H1 (cell line): ENCODE results near the gene ALLC. TPM values are rescaled to one million over a fixed set of nuclear protein-coding genes. Genes with fewer than 3 reads are reported as not detected.

Source experiments
- CTCF ChIA-PET: fragments of 300-600 bp; sonication (Branson Sonifier 250); formaldehyde crosslinking; loops from one replicate; lab custom pipeline; 2021; ENCODE audit not compliant: partially characterized antibody; lab: Charles Lee
- POLR2A ChIA-PET: fragments of 300-600 bp; sonication (Branson Sonifier 250); formaldehyde crosslinking; loops from one replicate; lab custom pipeline; 2021; ENCODE audit warnings: inconsistent platforms; ENCODE audit not compliant: partially characterized antibody; lab: Charles Lee
- DNase-seq, 2 experiments: peaks; one replicate each; pipeline versions ENCODE4 v3.0.0 to v3.0.0-alpha.2; 2010 to 2022; ENCODE audit warnings: low spot score in 2 of 2, low read depth in 1 of 2, mixed read lengths in 1 of 2
- FAIRE-seq: peaks from 2 replicates; lab custom pipeline; 2011; peaks lifted over from hg19 to GRCh38; lab: Jason Lieb, UNC
- H2AFZ ChIP-seq: 2 replicates; pipeline ENCODE4 v1.8.1; 2012; ENCODE audit warnings: low read length, inconsistent platforms
- H2AK5ac ChIP-seq: 2 replicates; pipeline ENCODE4 v1.6.1; 2013; ENCODE audit warnings: low read depth, low read length
- H2BK120ac ChIP-seq: replicated peaks from 2 replicates; pipeline ENCODE3; 2013; ENCODE audit warnings: low read depth, low read length, inconsistent platforms
- H2BK12ac ChIP-seq: 2 replicates; pipeline ENCODE4 v1.6.1; 2013; ENCODE audit warnings: low read depth, low read length
- H2BK15ac ChIP-seq: 2 replicates; pipeline ENCODE4 v1.6.1; 2013; ENCODE audit warnings: low read length
- H2BK20ac ChIP-seq: 2 replicates; pipeline ENCODE4 v1.6.1; 2013; ENCODE audit warnings: low read length
- H2BK5ac ChIP-seq: 2 replicates; pipeline ENCODE4 v1.6.1; 2013; ENCODE audit warnings: low read depth, low read length
- H3K14ac ChIP-seq: 2 replicates; pipeline ENCODE4 v1.6.1; 2013; ENCODE audit warnings: inconsistent platforms; ENCODE audit not compliant: insufficient read length
- H3K18ac ChIP-seq: 2 replicates; pipeline ENCODE4 v1.6.1; 2013; ENCODE audit warnings: low read length; ENCODE audit errors: extremely low read depth
- H3K23ac ChIP-seq: 2 replicates; pipeline ENCODE4 v1.6.1; 2013; ENCODE audit warnings: inconsistent platforms; ENCODE audit not compliant: insufficient read length
- H3K23me2 ChIP-seq: 2 replicates; pipeline ENCODE4 v1.6.1; 2013; ENCODE audit warnings: low read depth, low read length
- H3K27ac ChIP-seq: 2 replicates; pipeline ENCODE4 v1.6.1; 2011; ENCODE audit warnings: low read depth, low read length, inconsistent platforms
- H3K27me3 ChIP-seq, 4 experiments: replicated peaks in 1 of 4; 1 replicate in 1 of 4; 2 replicates in 3 of 4; pipeline versions ENCODE4 v1.6.1 to v1.8.1; 2011 to 2013; ENCODE audit warnings: low read length in 3 of 4, mild to moderate bottlenecking in 3 of 4, inconsistent platforms in 2 of 4, mixed read lengths in 2 of 4, moderate library complexity in 1 of 4; ENCODE audit not compliant: control insufficient read depth in 3 of 4, insufficient read depth in 3 of 4; ENCODE audit errors: extremely low read depth in 1 of 4
- H3K36me3 ChIP-seq, 4 experiments: 2 replicates each; pipeline versions ENCODE4 v1.6.1 to v1.8.1; 2011 to 2013; ENCODE audit warnings: mild to moderate bottlenecking in 4 of 4, low read length in 3 of 4, moderate library complexity in 2 of 4, control low read depth in 1 of 4, inconsistent platforms in 1 of 4; ENCODE audit not compliant: insufficient read depth in 4 of 4, control insufficient read depth in 2 of 4
- H3K4ac ChIP-seq: replicated peaks from 2 replicates; pipeline ENCODE3; 2013; ENCODE audit warnings: low read length, low read depth, mixed read lengths, inconsistent platforms; ENCODE audit not compliant: insufficient read length
- H3K4me1 ChIP-seq, 4 experiments: replicated peaks in 1 of 4; 1 replicate in 1 of 4; 2 replicates in 3 of 4; pipeline versions ENCODE4 v1.6.1 to v1.8.1; 2011 to 2013; ENCODE audit warnings: low read length in 3 of 4, inconsistent platforms in 2 of 4, mixed read lengths in 1 of 4; ENCODE audit not compliant: insufficient read depth in 4 of 4, control insufficient read depth in 3 of 4
- H3K4me2 ChIP-seq, 2 experiments: 2 replicates each; pipeline versions ENCODE4 v1.6.1 to v1.8.1; 2011 to 2013; ENCODE audit warnings: low read depth in 2 of 2, low read length in 2 of 2, control low read depth in 1 of 2, inconsistent platforms in 1 of 2, mild to moderate bottlenecking in 1 of 2; ENCODE audit not compliant: insufficient read depth in 1 of 2
- H3K4me3 ChIP-seq, 4 experiments: fragments of 200-600, 300-600 bp in 1 of 4; sonication (generic), shearing (Covaris generic), sonication (Bioruptor Twin) in 1 of 4; 2 replicates each; pipeline versions ENCODE4 v1.5.1 to v1.8.1; 2011 to 2016; ENCODE audit warnings: low read length in 4 of 4, low read depth in 3 of 4, control low read depth in 2 of 4, inconsistent platforms in 2 of 4, mild to moderate bottlenecking in 2 of 4, mixed read lengths in 1 of 4, moderate library complexity in 1 of 4; ENCODE audit not compliant: insufficient read depth in 2 of 4; ENCODE audit errors: extremely low read depth in 1 of 4
- H3K56ac ChIP-seq: replicated peaks from 2 replicates; pipeline ENCODE3; 2013; ENCODE audit warnings: low read depth, mild to moderate bottlenecking, mixed read lengths, low read length, inconsistent platforms; ENCODE audit not compliant: insufficient read length
- H3K79me1 ChIP-seq: 2 replicates; pipeline ENCODE4 v1.6.1; 2013; ENCODE audit warnings: low read depth, low read length, control low read depth
- H3K79me2 ChIP-seq, 2 experiments: 2 replicates each; pipeline versions ENCODE4 v1.6.1 to v1.8.1; 2012 to 2013; ENCODE audit warnings: low read length in 2 of 2, mild to moderate bottlenecking in 2 of 2, inconsistent platforms in 1 of 2; ENCODE audit not compliant: insufficient read depth in 2 of 2, control insufficient read depth in 1 of 2
- H3K9ac ChIP-seq, 4 experiments: replicated peaks in 1 of 4; 1 replicate in 1 of 4; 2 replicates in 3 of 4; pipeline versions ENCODE4 v1.6.1 to v1.8.1; 2011 to 2013; ENCODE audit warnings: low read depth in 3 of 4, low read length in 3 of 4, control low read depth in 2 of 4, mild to moderate bottlenecking in 2 of 4, moderate library complexity in 2 of 4, inconsistent platforms in 1 of 4; ENCODE audit errors: extremely low read depth in 1 of 4
- H3K9me3 ChIP-seq, 2 experiments: 2 replicates each; pipeline versions ENCODE4 v1.6.1 to v1.8.1; 2012 to 2013; ENCODE audit warnings: mild to moderate bottlenecking in 2 of 2, moderate library complexity in 2 of 2, control low read depth in 1 of 2, inconsistent platforms in 1 of 2, low read depth in 1 of 2, low read length in 1 of 2, mixed read lengths in 1 of 2; ENCODE audit not compliant: insufficient read depth in 2 of 2
- H4K20me1 ChIP-seq, 2 experiments: replicated peaks in 1 of 2; 2 replicates each; pipeline versions ENCODE3 to v1.8.1; 2011 to 2013; ENCODE audit warnings: inconsistent platforms in 2 of 2, low read length in 2 of 2, mild to moderate bottlenecking in 1 of 2; ENCODE audit not compliant: insufficient read depth in 2 of 2, control insufficient read depth in 1 of 2
- H4K5ac ChIP-seq: 2 replicates; pipeline ENCODE4 v1.6.1; 2013; ENCODE audit warnings: low read length, low read depth, mixed read lengths, inconsistent platforms; ENCODE audit not compliant: insufficient read length
- H4K8ac ChIP-seq: 2 replicates; pipeline ENCODE4 v1.8.0; 2013; ENCODE audit warnings: mild to moderate bottlenecking, moderate library complexity, low read length, inconsistent platforms; ENCODE audit not compliant: insufficient read depth; ENCODE audit errors: extremely low read depth
- H4K91ac ChIP-seq: replicated peaks from 2 replicates; pipeline ENCODE3; 2013; ENCODE audit warnings: low read length, mixed read lengths, inconsistent platforms; ENCODE audit not compliant: insufficient read length
- CREB1 ChIP-seq: IDR thresholded peaks from 2 replicates; pipeline ENCODE4 v1.6.1; 2012; ENCODE audit warnings: inconsistent platforms
- GTF2F1 ChIP-seq: IDR thresholded peaks from 2 replicates; pipeline ENCODE4 v1.6.1; 2012; ENCODE audit warnings: low read depth, low read length, improper control_type of control experiment, borderline replicate concordance
- HDAC6 ChIP-seq: IDR thresholded peaks from one replicate; pipeline ENCODE4 v1.7.1; 2012; ENCODE audit warnings: low read depth, mild to moderate bottlenecking, inconsistent platforms, low read length, moderate library complexity
- RBBP5 ChIP-seq: IDR thresholded peaks from 2 replicates; pipeline ENCODE4 v1.7.1; 2012; ENCODE audit warnings: low read depth, mild to moderate bottlenecking, inconsistent platforms, low read length, moderate library complexity, borderline replicate concordance
- ZNF274 ChIP-seq: IDR thresholded peaks from 2 replicates; pipeline ENCODE4 v1.7.0; 2012; ENCODE audit warnings: low read length, borderline replicate concordance; ENCODE audit errors: extremely low read depth
- whole genome bisulfite sequencing, 2 experiments: shearing (Covaris generic) in 1 of 2; methylation state at CpG; one replicate each; pipeline versions ENCODE4 v1.1.6 to v1.1.7; 2013 to 2015; ENCODE audit warnings: low lambda C conversion rate in 2 of 2, mixed read lengths in 2 of 2, inconsistent platforms in 1 of 2, low coverage in 1 of 2, missing lambda C conversion rate in 1 of 2; ENCODE audit not compliant: insufficient replicate concordance in 2 of 2, insufficient coverage in 1 of 2, insufficient read length in 1 of 2; ENCODE audit errors: extremely low coverage in 1 of 2, missing lambda C conversion rate in 1 of 2; 5-methylcytosine and 5-hydroxymethylcytosine counted together
- polyA plus RNA-seq, 7 experiments: library from polyadenylated mRNA; depleted of rRNA in 3 of 7; stranded (reverse) in 5 of 7; unstranded in 2 of 7; fragments of >200 nt in 5 of 7; fragments of 200-250 nt in 2 of 7; gene quantifications; 1 replicate in 5 of 7; 2 replicates in 1 of 7; 4 replicates in 1 of 7; pipeline versions ENCODE4 v1.2.1 to v1.2.3, GENCODE V29; 2011 to 2013; ENCODE audit warnings: missing spikeins in 2 of 7, mixed read lengths in 2 of 7
- total RNA-seq: library from RNA; stranded (reverse); fragmentation: NEBNext Ultra II Directional; extraction: Animal tissue kit (Norgen Biotek cat#: 25700); gene quantifications from 2 replicates; pipeline ENCODE4 v1.2.1, GENCODE V29; 2021
- TF ChIP-seq, protein P1 (sequence below), 3 experiments: IDR thresholded peaks; 1 replicate in 2 of 3; 2 replicates in 1 of 3; pipeline versions ENCODE4 v1.5.1 to v1.6.1; 2011; ENCODE audit warnings: low read length in 3 of 3, mild to moderate bottlenecking in 3 of 3, inconsistent platforms in 2 of 3, low read depth in 1 of 3, moderate library complexity in 1 of 3; ENCODE audit not compliant: insufficient read depth in 1 of 3; ENCODE audit errors: control extremely low read depth in 1 of 3

ALLC gene
- total and polyA plus RNA-seq, 2 of the 8 experiments (the other 6 are each of a cell fraction or from before 2014, with no cell fraction given), result not detected

DNA sequence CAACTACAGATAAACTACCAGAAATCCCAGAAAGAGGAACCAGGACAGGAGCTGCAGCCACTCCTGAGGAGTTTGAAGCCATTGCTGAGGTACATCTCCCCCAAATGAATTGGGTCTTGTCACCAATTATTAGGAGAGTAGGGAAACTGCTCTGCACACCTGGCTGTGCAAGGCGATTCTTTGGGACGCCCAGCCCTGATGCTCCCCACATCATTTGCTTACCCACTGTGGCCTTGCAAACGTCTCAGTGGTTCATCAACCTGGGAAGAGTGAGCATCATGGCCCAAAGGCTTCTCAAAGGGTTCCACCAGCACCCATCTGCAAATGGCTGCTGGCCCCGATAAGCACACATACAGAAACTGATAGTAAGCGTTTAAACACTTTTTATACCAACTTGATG is 23.6 kb downstream of the ALLC start:
- Histone ChIP-seq H2BK5ac (no peak overlapping the region), H4K20me1 (no peaks in the 10 kb centered on the region), H3K4me2 (no peak overlapping the region), H3K4me1 (no peaks in the 10 kb centered on the region), H3K4ac (no peak overlapping the region), H3K9me3 (no peaks in the 10 kb centered on the region), H3K14ac (no peak overlapping the region), H2AFZ (no peak overlapping the region), H2BK20ac (no peak overlapping the region), H2BK12ac (no peak overlapping the region), H2BK120ac (no peak overlapping the region), H4K8ac (no peak overlapping the region), H3K36me3 (no peaks in the 10 kb centered on the region), H3K4me3 (no peak overlapping the region), H4K91ac (no peak overlapping the region), H3K27ac (no peak overlapping the region), H4K5ac (no peak overlapping the region), H3K18ac (no peak overlapping the region), H3K9ac (no peak overlapping the region), H3K79me1 (no peaks in the 10 kb centered on the region), H3K23ac (no peak overlapping the region), H3K23me2 (no peaks in the 10 kb centered on the region), H2AK5ac (no peak overlapping the region), H3K79me2 (no peaks in the 10 kb centered on the region), H3K56ac (no peak overlapping the region), H2BK15ac (no peak overlapping the region), H3K27me3 (no peaks in the 10 kb centered on the region; a peak in 1 of 7 replicates)
- FAIRE-seq (no peak), DNase-seq (no peak)
- ChIA-PET POLR2A (no interaction called here), CTCF (interaction anchor here (0.6 kb wide), 1 partner anchor 259 kb away, joined by 3 read pairs; no protein-coding TSS in a partner anchor)
- whole genome bisulfite sequencing, 2 experiments, result 88% methylated on average over 5 of the region's 5 CpGs; no CpG with 5 or more reads in 1 of the 2 experiments
- TF ChIP-seq RBBP5 (no peak), CREB1 (no peak), GTF2F1 (no peak), ZNF274 (no peak), HDAC6 (no peak)
- TF ChIP-seq, protein P1, sequence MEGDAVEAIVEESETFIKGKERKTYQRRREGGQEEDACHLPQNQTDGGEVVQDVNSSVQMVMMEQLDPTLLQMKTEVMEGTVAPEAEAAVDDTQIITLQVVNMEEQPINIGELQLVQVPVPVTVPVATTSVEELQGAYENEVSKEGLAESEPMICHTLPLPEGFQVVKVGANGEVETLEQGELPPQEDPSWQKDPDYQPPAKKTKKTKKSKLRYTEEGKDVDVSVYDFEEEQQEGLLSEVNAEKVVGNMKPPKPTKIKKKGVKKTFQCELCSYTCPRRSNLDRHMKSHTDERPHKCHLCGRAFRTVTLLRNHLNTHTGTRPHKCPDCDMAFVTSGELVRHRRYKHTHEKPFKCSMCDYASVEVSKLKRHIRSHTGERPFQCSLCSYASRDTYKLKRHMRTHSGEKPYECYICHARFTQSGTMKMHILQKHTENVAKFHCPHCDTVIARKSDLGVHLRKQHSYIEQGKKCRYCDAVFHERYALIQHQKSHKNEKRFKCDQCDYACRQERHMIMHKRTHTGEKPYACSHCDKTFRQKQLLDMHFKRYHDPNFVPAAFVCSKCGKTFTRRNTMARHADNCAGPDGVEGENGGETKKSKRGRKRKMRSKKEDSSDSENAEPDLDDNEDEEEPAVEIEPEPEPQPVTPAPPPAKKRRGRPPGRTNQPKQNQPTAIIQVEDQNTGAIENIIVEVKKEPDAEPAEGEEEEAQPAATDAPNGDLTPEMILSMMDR (IDR thresholded peaks at IDR 0.05; ENCODE audit: control extremely low read depth in 1 of 3, insufficient read depth in 1 of 3, low read depth in 1 of 3, low read length in 3 of 3), result no peak
